Measurements from ENCODE around the gene FASTKD1. TPM values are rescaled to one million over a fixed set of nuclear protein-coding genes. Genes with fewer than 3 reads are reported as not detected.
"Not testable (repeated sequence)": the region's sequence is repeated elsewhere in the genome, so short reads cannot be mapped to it uniquely, and the experiment has no call there.

Gene FASTKD1
- total RNA-seq, 1 donor: 25.9 TPM

DNA sequence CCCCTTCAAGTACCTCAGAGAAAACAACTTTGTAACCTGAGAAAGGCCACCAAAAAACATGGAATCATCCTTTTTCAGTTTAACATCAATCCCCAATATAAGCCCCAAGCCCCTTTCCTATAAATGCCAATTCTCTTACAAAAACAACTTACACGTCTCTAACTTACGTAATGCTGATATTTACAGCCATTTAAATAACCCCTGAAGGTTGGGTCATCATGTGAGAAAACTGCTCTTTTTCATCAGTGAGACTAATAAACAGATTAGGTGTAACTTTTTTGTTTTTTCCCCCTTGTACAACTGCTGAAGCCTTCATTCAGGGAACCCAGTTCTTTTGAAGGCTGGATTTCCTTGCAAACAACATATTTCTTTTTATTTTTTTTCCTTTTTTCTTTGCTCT, 3.7 kb downstream of the FASTKD1 start:
- no peak overlapping the region for H3K4me3 ChIP-seq (ENCODE audit: low read depth, low read length)
- TF ChIP-seq, protein P1, sequence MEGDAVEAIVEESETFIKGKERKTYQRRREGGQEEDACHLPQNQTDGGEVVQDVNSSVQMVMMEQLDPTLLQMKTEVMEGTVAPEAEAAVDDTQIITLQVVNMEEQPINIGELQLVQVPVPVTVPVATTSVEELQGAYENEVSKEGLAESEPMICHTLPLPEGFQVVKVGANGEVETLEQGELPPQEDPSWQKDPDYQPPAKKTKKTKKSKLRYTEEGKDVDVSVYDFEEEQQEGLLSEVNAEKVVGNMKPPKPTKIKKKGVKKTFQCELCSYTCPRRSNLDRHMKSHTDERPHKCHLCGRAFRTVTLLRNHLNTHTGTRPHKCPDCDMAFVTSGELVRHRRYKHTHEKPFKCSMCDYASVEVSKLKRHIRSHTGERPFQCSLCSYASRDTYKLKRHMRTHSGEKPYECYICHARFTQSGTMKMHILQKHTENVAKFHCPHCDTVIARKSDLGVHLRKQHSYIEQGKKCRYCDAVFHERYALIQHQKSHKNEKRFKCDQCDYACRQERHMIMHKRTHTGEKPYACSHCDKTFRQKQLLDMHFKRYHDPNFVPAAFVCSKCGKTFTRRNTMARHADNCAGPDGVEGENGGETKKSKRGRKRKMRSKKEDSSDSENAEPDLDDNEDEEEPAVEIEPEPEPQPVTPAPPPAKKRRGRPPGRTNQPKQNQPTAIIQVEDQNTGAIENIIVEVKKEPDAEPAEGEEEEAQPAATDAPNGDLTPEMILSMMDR (IDR thresholded peaks at IDR 0.05; ENCODE audit: insufficient read depth, low read depth, low read length): no peak
- DNase-seq (ENCODE audit: low read depth): no peak

DNA sequence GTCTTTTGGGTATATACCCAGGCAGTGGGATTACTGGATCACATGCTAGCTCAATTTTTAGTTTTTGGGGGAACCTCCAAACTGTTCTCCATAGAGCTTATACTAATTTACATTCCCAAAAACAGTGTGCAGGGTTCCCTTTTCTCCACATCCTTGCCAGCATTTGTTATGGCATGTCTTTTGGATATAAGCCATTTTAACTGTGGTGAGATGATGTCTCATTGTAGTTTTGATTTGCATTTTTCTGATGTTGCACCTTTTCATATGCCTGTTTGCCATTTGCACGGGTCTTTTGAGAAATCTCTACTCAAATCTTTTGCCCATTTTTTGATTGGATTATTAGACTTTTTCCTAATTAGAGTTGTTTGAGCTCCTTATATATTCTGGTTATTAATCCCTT, 8.0 kb downstream of the FASTKD1 start:
- no peak overlapping the region for H3K4me3 ChIP-seq (ENCODE audit: low read depth, low read length)
- DNase-seq (ENCODE audit: low read depth): no peak
- TF ChIP-seq, protein P1 (IDR thresholded peaks at IDR 0.05; ENCODE audit: insufficient read depth, low read depth, low read length): no peak

DNA sequence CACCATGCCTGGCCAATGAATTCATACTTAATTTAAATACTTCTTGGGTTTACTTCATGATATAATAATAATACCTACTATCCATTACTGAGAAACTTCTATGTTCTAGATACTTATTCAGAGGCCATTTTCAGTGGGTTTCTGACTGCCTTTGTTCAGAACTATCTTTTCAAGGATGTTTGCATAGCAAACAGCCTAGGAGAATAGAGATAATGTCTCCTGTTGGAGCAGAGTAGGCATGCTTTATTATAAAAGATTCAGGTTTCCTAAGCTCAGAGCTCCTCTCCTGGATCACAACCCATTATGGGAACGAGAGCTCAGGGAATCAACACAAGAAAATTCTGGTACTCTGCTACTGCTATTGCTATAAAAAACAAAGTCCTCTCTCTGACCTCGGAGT, 11.1 kb downstream of the FASTKD1 start:
- no peak overlapping the region for H3K4me3 ChIP-seq (ENCODE audit: low read depth, low read length)
- DNase-seq (ENCODE audit: low read depth): no peak
- TF ChIP-seq, protein P1 (IDR thresholded peaks at IDR 0.05; ENCODE audit: insufficient read depth, low read depth, low read length): no peak

DNA sequence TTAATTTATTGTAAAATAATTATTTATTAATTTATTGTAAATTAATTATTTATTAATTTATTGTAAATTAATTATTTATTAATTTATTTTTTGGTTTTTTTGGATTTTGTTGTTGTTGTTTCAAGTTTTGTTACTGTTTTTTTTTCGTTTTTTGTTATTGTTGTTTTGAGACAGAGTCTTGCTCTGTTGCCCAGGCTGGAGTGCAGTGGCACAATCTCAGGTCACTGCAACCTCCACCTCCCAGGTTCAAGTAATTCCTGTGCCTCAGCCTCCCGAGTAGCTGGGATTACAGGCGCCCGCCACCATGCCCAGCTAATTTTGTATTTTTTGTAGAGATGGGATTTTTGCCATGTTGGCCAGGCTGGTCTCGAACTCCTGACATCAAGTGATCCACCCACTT, 11.6 kb downstream of the FASTKD1 start:
- H3K4me3 ChIP-seq (ENCODE audit: low read depth, low read length); DNase-seq (ENCODE audit: low read depth): not testable (repeated sequence)

DNA sequence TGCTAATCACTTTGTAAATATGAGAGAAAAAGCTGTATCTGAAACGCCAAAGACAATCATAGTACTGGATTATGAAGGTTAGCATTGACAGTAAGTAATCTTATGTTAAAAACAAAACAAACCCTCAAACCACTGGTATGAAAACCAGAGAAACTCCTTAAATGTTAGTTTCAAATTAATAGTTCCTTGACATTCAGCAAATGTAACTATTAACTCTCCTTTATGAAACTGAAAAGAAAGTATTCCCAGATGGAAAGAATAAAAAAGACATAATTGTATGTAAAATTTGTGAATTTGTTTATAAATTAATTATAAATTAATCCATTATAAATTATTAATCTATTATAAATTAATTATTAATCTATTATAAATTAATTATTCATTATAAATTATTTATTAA, 12.3 kb downstream of the FASTKD1 start:
- TF ChIP-seq, protein P1 (IDR thresholded peaks at IDR 0.05; ENCODE audit: insufficient read depth, low read depth, low read length): no peak
- no peak for DNase-seq (ENCODE audit: low read depth)
- no peak overlapping the region for H3K4me3 ChIP-seq (ENCODE audit: low read depth, low read length)

DNA sequence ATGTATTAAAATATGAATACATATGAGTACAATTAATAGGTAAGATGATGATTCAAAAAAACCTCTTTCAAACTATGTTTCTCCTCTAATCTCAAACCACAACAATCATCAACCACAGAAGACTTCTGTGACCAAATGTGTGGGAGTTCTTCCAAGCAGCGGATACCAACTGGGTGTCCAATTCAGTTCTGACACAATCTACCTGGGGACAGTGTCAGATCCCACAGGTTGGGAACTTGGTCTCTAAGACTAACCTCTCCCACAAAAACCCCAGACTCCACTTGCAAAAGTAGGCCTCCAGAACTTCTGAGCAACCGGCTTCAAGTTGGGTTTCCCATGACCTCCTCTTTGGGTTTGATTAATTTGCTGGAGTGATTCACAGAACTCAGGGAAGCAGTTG, 26.9 kb downstream of the FASTKD1 start:
- TF ChIP-seq, protein P1 (IDR thresholded peaks at IDR 0.05; ENCODE audit: insufficient read depth, low read depth, low read length): no peak
- no peak for DNase-seq (ENCODE audit: low read depth)
- H3K4me3 ChIP-seq (ENCODE audit: low read depth, low read length): no peak overlapping the region

DNA sequence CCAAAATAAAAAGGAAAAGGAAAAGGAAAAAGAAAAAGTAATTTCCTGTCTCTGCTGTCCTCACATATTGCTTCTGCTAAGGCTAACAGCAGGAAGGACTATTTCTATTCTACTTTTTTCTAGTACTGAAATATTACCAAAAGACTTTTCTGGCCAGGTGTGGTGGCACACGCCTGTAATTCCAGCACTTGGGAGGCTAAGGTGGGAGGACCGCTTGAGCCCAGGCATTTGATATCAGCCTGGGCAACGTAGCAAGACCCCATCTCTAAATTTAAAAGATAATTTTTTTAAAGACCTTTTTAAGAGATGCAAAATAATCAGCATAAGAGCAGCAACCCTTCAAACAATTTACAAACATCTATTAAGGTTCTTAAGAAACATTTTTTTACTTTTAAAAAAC, 31.2 kb downstream of the FASTKD1 start:
- TF ChIP-seq, protein P1 (IDR thresholded peaks at IDR 0.05; ENCODE audit: insufficient read depth, low read depth, low read length): no peak

More for the DNA sequence above, 31.2 kb downstream of the FASTKD1 start:
- DNase-seq (ENCODE audit: low read depth): no peak
- H3K4me3 ChIP-seq (ENCODE audit: low read depth, low read length): no peak overlapping the region
